H1 (cell line): ENCODE results near the gene CTNND2. TPM values are rescaled to one million over a fixed set of nuclear protein-coding genes. Genes with fewer than 3 reads are reported as not detected.

Source experiments
- CTCF ChIA-PET: fragments of 300-600 bp; sonication (Branson Sonifier 250); formaldehyde crosslinking; loops from one replicate; lab custom pipeline; 2021; ENCODE audit not compliant: partially characterized antibody; lab: Charles Lee
- POLR2A ChIA-PET: fragments of 300-600 bp; sonication (Branson Sonifier 250); formaldehyde crosslinking; loops from one replicate; lab custom pipeline; 2021; ENCODE audit warnings: inconsistent platforms; ENCODE audit not compliant: partially characterized antibody; lab: Charles Lee
- DNase-seq, 2 experiments: peaks; one replicate each; pipeline versions ENCODE4 v3.0.0 to v3.0.0-alpha.2; 2010 to 2022; ENCODE audit warnings: low spot score in 2 of 2, low read depth in 1 of 2, mixed read lengths in 1 of 2
- FAIRE-seq: peaks from 2 replicates; lab custom pipeline; 2011; peaks lifted over from hg19 to GRCh38; lab: Jason Lieb, UNC
- H2AFZ ChIP-seq: 2 replicates; pipeline ENCODE4 v1.8.1; 2012; ENCODE audit warnings: low read length, inconsistent platforms
- H2AK5ac ChIP-seq: 2 replicates; pipeline ENCODE4 v1.6.1; 2013; ENCODE audit warnings: low read depth, low read length
- H2BK120ac ChIP-seq: replicated peaks from 2 replicates; pipeline ENCODE3; 2013; ENCODE audit warnings: low read depth, low read length, inconsistent platforms
- H2BK12ac ChIP-seq: 2 replicates; pipeline ENCODE4 v1.6.1; 2013; ENCODE audit warnings: low read depth, low read length
- H2BK15ac ChIP-seq: 2 replicates; pipeline ENCODE4 v1.6.1; 2013; ENCODE audit warnings: low read length
- H2BK20ac ChIP-seq: 2 replicates; pipeline ENCODE4 v1.6.1; 2013; ENCODE audit warnings: low read length
- H2BK5ac ChIP-seq: 2 replicates; pipeline ENCODE4 v1.6.1; 2013; ENCODE audit warnings: low read depth, low read length
- H3K14ac ChIP-seq: 2 replicates; pipeline ENCODE4 v1.6.1; 2013; ENCODE audit warnings: inconsistent platforms; ENCODE audit not compliant: insufficient read length
- H3K18ac ChIP-seq: 2 replicates; pipeline ENCODE4 v1.6.1; 2013; ENCODE audit warnings: low read length; ENCODE audit errors: extremely low read depth
- H3K23ac ChIP-seq: 2 replicates; pipeline ENCODE4 v1.6.1; 2013; ENCODE audit warnings: inconsistent platforms; ENCODE audit not compliant: insufficient read length
- H3K23me2 ChIP-seq: 2 replicates; pipeline ENCODE4 v1.6.1; 2013; ENCODE audit warnings: low read depth, low read length
- H3K27ac ChIP-seq: 2 replicates; pipeline ENCODE4 v1.6.1; 2011; ENCODE audit warnings: low read depth, low read length, inconsistent platforms
- H3K27me3 ChIP-seq, 4 experiments: replicated peaks in 1 of 4; 1 replicate in 1 of 4; 2 replicates in 3 of 4; pipeline versions ENCODE4 v1.6.1 to v1.8.1; 2011 to 2013; ENCODE audit warnings: low read length in 3 of 4, mild to moderate bottlenecking in 3 of 4, inconsistent platforms in 2 of 4, mixed read lengths in 2 of 4, moderate library complexity in 1 of 4; ENCODE audit not compliant: control insufficient read depth in 3 of 4, insufficient read depth in 3 of 4; ENCODE audit errors: extremely low read depth in 1 of 4
- H3K36me3 ChIP-seq, 4 experiments: 2 replicates each; pipeline versions ENCODE4 v1.6.1 to v1.8.1; 2011 to 2013; ENCODE audit warnings: mild to moderate bottlenecking in 4 of 4, low read length in 3 of 4, moderate library complexity in 2 of 4, control low read depth in 1 of 4, inconsistent platforms in 1 of 4; ENCODE audit not compliant: insufficient read depth in 4 of 4, control insufficient read depth in 2 of 4
- H3K4ac ChIP-seq: replicated peaks from 2 replicates; pipeline ENCODE3; 2013; ENCODE audit warnings: low read length, low read depth, mixed read lengths, inconsistent platforms; ENCODE audit not compliant: insufficient read length
- H3K4me1 ChIP-seq, 4 experiments: replicated peaks in 1 of 4; 1 replicate in 1 of 4; 2 replicates in 3 of 4; pipeline versions ENCODE4 v1.6.1 to v1.8.1; 2011 to 2013; ENCODE audit warnings: low read length in 3 of 4, inconsistent platforms in 2 of 4, mixed read lengths in 1 of 4; ENCODE audit not compliant: insufficient read depth in 4 of 4, control insufficient read depth in 3 of 4
- H3K4me2 ChIP-seq, 2 experiments: 2 replicates each; pipeline versions ENCODE4 v1.6.1 to v1.8.1; 2011 to 2013; ENCODE audit warnings: low read depth in 2 of 2, low read length in 2 of 2, control low read depth in 1 of 2, inconsistent platforms in 1 of 2, mild to moderate bottlenecking in 1 of 2; ENCODE audit not compliant: insufficient read depth in 1 of 2
- H3K4me3 ChIP-seq, 4 experiments: fragments of 200-600, 300-600 bp in 1 of 4; sonication (generic), shearing (Covaris generic), sonication (Bioruptor Twin) in 1 of 4; 2 replicates each; pipeline versions ENCODE4 v1.5.1 to v1.8.1; 2011 to 2016; ENCODE audit warnings: low read length in 4 of 4, low read depth in 3 of 4, control low read depth in 2 of 4, inconsistent platforms in 2 of 4, mild to moderate bottlenecking in 2 of 4, mixed read lengths in 1 of 4, moderate library complexity in 1 of 4; ENCODE audit not compliant: insufficient read depth in 2 of 4; ENCODE audit errors: extremely low read depth in 1 of 4
- H3K56ac ChIP-seq: replicated peaks from 2 replicates; pipeline ENCODE3; 2013; ENCODE audit warnings: low read depth, mild to moderate bottlenecking, mixed read lengths, low read length, inconsistent platforms; ENCODE audit not compliant: insufficient read length
- H3K79me1 ChIP-seq: 2 replicates; pipeline ENCODE4 v1.6.1; 2013; ENCODE audit warnings: low read depth, low read length, control low read depth
- H3K79me2 ChIP-seq, 2 experiments: 2 replicates each; pipeline versions ENCODE4 v1.6.1 to v1.8.1; 2012 to 2013; ENCODE audit warnings: low read length in 2 of 2, mild to moderate bottlenecking in 2 of 2, inconsistent platforms in 1 of 2; ENCODE audit not compliant: insufficient read depth in 2 of 2, control insufficient read depth in 1 of 2
- H3K9ac ChIP-seq, 4 experiments: replicated peaks in 1 of 4; 1 replicate in 1 of 4; 2 replicates in 3 of 4; pipeline versions ENCODE4 v1.6.1 to v1.8.1; 2011 to 2013; ENCODE audit warnings: low read depth in 3 of 4, low read length in 3 of 4, control low read depth in 2 of 4, mild to moderate bottlenecking in 2 of 4, moderate library complexity in 2 of 4, inconsistent platforms in 1 of 4; ENCODE audit errors: extremely low read depth in 1 of 4
- H3K9me3 ChIP-seq, 2 experiments: 2 replicates each; pipeline versions ENCODE4 v1.6.1 to v1.8.1; 2012 to 2013; ENCODE audit warnings: mild to moderate bottlenecking in 2 of 2, moderate library complexity in 2 of 2, control low read depth in 1 of 2, inconsistent platforms in 1 of 2, low read depth in 1 of 2, low read length in 1 of 2, mixed read lengths in 1 of 2; ENCODE audit not compliant: insufficient read depth in 2 of 2
- H4K20me1 ChIP-seq, 2 experiments: replicated peaks in 1 of 2; 2 replicates each; pipeline versions ENCODE3 to v1.8.1; 2011 to 2013; ENCODE audit warnings: inconsistent platforms in 2 of 2, low read length in 2 of 2, mild to moderate bottlenecking in 1 of 2; ENCODE audit not compliant: insufficient read depth in 2 of 2, control insufficient read depth in 1 of 2
- H4K5ac ChIP-seq: 2 replicates; pipeline ENCODE4 v1.6.1; 2013; ENCODE audit warnings: low read length, low read depth, mixed read lengths, inconsistent platforms; ENCODE audit not compliant: insufficient read length
- H4K8ac ChIP-seq: 2 replicates; pipeline ENCODE4 v1.8.0; 2013; ENCODE audit warnings: mild to moderate bottlenecking, moderate library complexity, low read length, inconsistent platforms; ENCODE audit not compliant: insufficient read depth; ENCODE audit errors: extremely low read depth
- H4K91ac ChIP-seq: replicated peaks from 2 replicates; pipeline ENCODE3; 2013; ENCODE audit warnings: low read length, mixed read lengths, inconsistent platforms; ENCODE audit not compliant: insufficient read length
- CTCF ChIP-seq, 3 experiments: IDR thresholded peaks; 1 replicate in 2 of 3; 2 replicates in 1 of 3; pipeline versions ENCODE4 v1.5.1 to v1.6.1; 2011; ENCODE audit warnings: low read length in 3 of 3, mild to moderate bottlenecking in 3 of 3, inconsistent platforms in 2 of 3, low read depth in 1 of 3, moderate library complexity in 1 of 3; ENCODE audit not compliant: insufficient read depth in 1 of 3; ENCODE audit errors: control extremely low read depth in 1 of 3
- EGR1 ChIP-seq: IDR thresholded peaks from 2 replicates; pipeline ENCODE4 v1.6.1; 2011; ENCODE audit warnings: low read depth, low read length, borderline replicate concordance
- KDM4A ChIP-seq: IDR thresholded peaks from one replicate; pipeline ENCODE4 v1.7.1; 2012; ENCODE audit warnings: low read depth, mild to moderate bottlenecking, moderate library complexity, low read length, inconsistent platforms; ENCODE audit not compliant: severe bottlenecking
- KDM5A ChIP-seq: fragments of 200-600 bp; IDR thresholded peaks from 2 replicates; pipeline ENCODE4 v1.7.1; 2012; ENCODE audit warnings: mild to moderate bottlenecking, low read length, inconsistent platforms, mixed read lengths
- RAD21 ChIP-seq, 2 experiments: IDR thresholded peaks in 1 of 2; conservative IDR thresholded peaks in 1 of 2; 2 replicates each; pipeline ENCODE4 v1.6.1; 2011; ENCODE audit warnings: low read depth in 2 of 2, low read length in 2 of 2, improper control_type of control experiment in 1 of 2, inconsistent platforms in 1 of 2, mild to moderate bottlenecking in 1 of 2, moderate library complexity in 1 of 2
- WGBS, 2 experiments: shearing (Covaris generic) in 1 of 2; methylation state at CpG; one replicate each; pipeline versions ENCODE4 v1.1.6 to v1.1.7; 2013 to 2015; ENCODE audit warnings: low lambda C conversion rate in 2 of 2, mixed read lengths in 2 of 2, inconsistent platforms in 1 of 2, low coverage in 1 of 2, missing lambda C conversion rate in 1 of 2; ENCODE audit not compliant: insufficient replicate concordance in 2 of 2, insufficient coverage in 1 of 2, insufficient read length in 1 of 2; ENCODE audit errors: extremely low coverage in 1 of 2, missing lambda C conversion rate in 1 of 2; 5-methylcytosine and 5-hydroxymethylcytosine counted together
- polyA plus RNA-seq, 7 experiments: library from polyadenylated mRNA; depleted of rRNA in 3 of 7; stranded (reverse) in 5 of 7; unstranded in 2 of 7; fragments of >200 nt in 5 of 7; fragments of 200-250 nt in 2 of 7; gene quantifications; 1 replicate in 5 of 7; 2 replicates in 1 of 7; 4 replicates in 1 of 7; pipeline versions ENCODE4 v1.2.1 to v1.2.3, GENCODE V29; 2011 to 2013; ENCODE audit warnings: missing spikeins in 2 of 7, mixed read lengths in 2 of 7
- total RNA-seq: library from RNA; stranded (reverse); fragmentation: NEBNext Ultra II Directional; extraction: Animal tissue kit (Norgen Biotek cat#: 25700); gene quantifications from 2 replicates; pipeline ENCODE4 v1.2.1, GENCODE V29; 2021

Gene CTNND2
- total and polyA plus RNA-seq, 2 of the 8 experiments (the other 6 are each of a cell fraction or from before 2014, with no cell fraction given), result 7.4 to 14.2 TPM

DNA sequence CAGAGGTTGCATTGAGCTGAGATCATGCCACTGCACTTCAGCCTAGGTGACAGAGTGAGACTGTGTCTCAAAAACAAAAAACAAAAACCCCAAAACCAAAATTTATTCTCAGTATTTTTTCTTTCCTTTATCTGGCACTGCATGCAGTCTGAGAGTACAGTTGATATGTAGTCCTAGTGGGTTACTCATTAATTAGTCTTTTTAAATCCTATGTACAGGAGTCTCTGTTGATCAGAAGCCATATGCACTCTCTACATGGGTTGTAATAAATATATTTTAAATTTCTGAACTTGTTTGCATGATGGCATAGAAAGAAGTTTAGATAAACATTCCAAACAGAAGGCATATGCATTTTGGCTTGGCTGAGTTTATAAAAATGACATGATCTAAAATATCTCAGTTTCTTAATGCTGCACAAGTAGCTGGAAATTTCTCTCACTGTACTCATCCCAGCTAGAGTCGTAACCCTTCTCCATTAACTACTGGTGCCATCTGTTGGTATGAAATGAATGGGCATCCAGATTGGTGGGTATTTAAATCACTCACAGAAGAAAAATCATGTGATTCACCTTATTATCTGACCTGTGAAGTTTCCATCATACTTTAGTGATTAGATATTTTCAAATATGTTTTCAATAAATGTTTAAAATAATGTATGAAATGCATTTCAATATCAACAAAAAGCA lies 284.8 kb downstream of the CTNND2 start:
- H3K4me3 ChIP-seq, result no peak overlapping the region
- H3K4me2 ChIP-seq, result no peak overlapping the region
- no peaks in the 10 kb centered on the region for H3K23me2 ChIP-seq
- no peaks in the 10 kb centered on the region for H3K79me2 ChIP-seq
- H3K9ac ChIP-seq, result no peak overlapping the region
- H2BK12ac ChIP-seq, result no peak overlapping the region
- FAIRE-seq (no peak), DNase-seq (no peak)
- H3K14ac ChIP-seq, result no peak overlapping the region
- no peaks in the 10 kb centered on the region for H3K9me3 ChIP-seq
- no peak overlapping the region for H3K56ac ChIP-seq
- H3K18ac ChIP-seq, result no peak overlapping the region
- H3K4me1 ChIP-seq, result peaks cover 0 to 5% (median 1%) of the 10 kb centered on the region in 4 experiments; a peak in 3 of 7 replicates
- H3K4ac ChIP-seq, result no peak overlapping the region
- no peak overlapping the region for H2BK120ac ChIP-seq
- CTCF ChIA-PET, result interaction anchor here (1.0 to 1.6 kb wide), 4 partner anchors 9 to 351 kb away, joined by 3 to 4 read pairs (median 4); no protein-coding TSS in a partner anchor
- POLR2A ChIA-PET, result no interaction called here
- H2BK5ac ChIP-seq, result no peak overlapping the region
- H3K27me3 ChIP-seq, result no peaks in the 10 kb centered on the region
- no peak overlapping the region for H2BK15ac ChIP-seq
- H4K5ac ChIP-seq, result no peak overlapping the region
- no peaks in the 10 kb centered on the region for H4K20me1 ChIP-seq
- peak; percentile 65 to 66 for TF ChIP-seq RAD21 (IDR thresholded peaks at IDR 0.05 in 1 of 2, conservative IDR thresholded peaks at IDR 0.05 in 1 of 2; ENCODE audit: low read depth in 2 of 2, low read length in 2 of 2)
- peak in 2 of 3 experiments; percentile 7 to 44; a peak in 2 of 4 replicates for TF ChIP-seq CTCF (IDR thresholded peaks at IDR 0.05; ENCODE audit: control extremely low read depth in 1 of 3, insufficient read depth in 1 of 3, low read depth in 1 of 3, low read length in 3 of 3)
- TF ChIP-seq KDM5A, result no peak
- TF ChIP-seq KDM4A, result no peak
- no peak for TF ChIP-seq EGR1
- H2BK20ac ChIP-seq, result no peak overlapping the region
- no peak overlapping the region for H4K91ac ChIP-seq
- no peak overlapping the region for H3K27ac ChIP-seq
- no peak overlapping the region for H2AFZ ChIP-seq
- no peaks in the 10 kb centered on the region for H3K36me3 ChIP-seq
- H4K8ac ChIP-seq, result no peak overlapping the region
- no peak overlapping the region for H2AK5ac ChIP-seq
- WGBS, 2 experiments, result 78% methylated on average over 1 of the region's 1 CpG; no CpG with 5 or more reads in 1 of the 2 experiments
- no peaks in the 10 kb centered on the region for H3K79me1 ChIP-seq
- H3K23ac ChIP-seq, result no peak overlapping the region
